ENCODE results near the gene FBXO44.

Gene FBXO44

DNA sequence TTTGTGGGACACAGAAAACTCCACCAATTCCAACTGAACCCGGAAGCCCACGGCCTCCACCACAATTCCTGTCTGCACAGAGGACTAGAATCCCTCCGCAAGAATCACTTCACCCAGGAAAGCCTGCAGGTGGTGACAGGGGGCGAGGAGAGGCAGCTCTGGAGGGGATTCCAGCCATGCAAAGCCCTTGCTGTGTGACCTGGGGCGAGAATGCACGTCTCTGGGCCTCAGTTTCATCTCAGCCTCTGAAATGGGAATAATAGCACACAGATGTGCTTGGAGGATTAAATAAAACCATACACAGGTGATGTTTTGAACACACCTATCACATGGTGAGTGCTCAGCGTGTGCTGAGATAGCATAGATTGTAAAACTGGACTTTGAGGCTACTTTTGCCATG lies 14.6 kb upstream of the FBXO44 start:
- DNase-seq = no peak

- no peak for DNase-seq
Observed at GRCh38 chr1:11640944-11641343, 13.7 kb upstream of the FBXO44 start.

DNA sequence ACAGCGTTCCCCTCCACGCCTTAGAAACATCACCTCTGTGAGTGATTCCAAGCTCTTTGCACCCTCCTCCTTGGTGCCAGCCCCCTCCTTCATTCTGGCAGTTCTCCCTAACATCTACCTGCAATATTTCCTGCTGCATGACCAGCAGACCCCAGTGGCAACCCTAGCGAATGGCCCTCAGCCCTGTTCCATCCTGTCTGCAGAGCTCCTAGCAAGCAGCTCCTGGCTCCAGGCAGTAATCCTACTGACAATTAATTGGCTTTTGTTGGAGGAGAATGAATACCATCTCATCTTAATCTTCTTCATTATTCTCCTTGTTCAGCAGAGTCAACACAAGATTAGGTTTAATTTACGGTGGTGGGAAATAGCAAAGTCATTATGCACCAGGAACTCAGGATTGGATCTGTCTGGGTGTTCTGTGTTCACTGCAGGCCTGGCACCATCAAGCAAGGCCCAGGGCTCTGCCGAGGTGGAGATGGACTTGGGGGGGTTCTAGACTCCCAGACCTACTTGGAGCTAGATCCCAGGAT lies 12.8 kb upstream of the FBXO44 start:
- DNase-seq = no peak

DNA sequence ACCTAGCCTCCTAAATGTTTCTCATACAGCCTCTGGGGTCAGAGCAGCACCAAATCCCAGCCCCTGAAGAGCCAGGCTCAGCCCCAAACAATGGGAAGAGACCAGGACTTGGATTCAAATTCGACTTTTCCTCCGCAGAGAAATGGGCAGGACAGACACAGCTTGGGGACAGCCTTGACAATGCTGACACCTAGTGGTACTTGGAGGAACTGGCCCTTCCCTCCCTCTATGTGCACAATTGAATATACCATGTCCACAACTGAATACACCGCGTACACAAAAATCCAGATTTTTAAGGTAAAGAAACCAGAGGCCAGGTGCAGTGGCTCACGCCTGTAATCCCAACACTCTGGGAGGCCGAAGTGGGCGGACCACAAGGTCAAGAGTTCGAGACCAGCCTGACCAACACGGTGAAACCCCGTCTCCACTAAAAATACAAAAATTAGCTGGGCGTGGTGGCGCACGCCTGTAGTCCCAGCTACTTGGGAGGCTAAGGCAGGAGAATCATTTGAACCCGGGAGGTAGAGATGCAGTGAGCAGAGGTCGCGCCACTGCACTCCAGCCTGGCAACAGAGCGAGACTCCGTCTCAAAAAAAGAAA lies 12.2 kb upstream of the FBXO44 start:
- peak; percentile 78 for DNase-seq

DNA sequence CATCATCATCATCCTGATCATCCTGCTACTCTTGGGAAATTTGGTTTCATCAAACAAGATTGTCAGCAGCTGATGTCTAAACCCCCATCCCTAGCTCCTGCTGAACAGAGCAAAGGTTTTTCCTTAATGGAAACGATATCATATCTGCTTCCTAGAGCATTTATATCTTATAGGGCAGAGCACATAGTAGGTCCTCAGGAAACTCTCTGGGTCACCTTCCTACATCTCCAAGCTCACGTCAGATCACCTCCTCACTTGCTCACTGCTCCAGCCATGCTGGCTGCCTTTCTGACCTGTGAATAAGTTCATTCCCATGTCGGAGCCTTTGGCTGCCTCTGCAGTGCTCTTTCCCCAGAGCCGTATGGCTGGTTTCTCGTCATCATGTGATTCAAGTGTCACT lies 10.9 kb upstream of the FBXO44 start:
- no peak for DNase-seq

- no peak for DNase-seq
Observed at GRCh38 chr1:11645270-11645669, 9.4 kb upstream of the FBXO44 start.

- peak; percentile 91 for DNase-seq
Observed at GRCh38 chr1:11645670-11646265, 8.9 kb upstream of the FBXO44 start.

DNA sequence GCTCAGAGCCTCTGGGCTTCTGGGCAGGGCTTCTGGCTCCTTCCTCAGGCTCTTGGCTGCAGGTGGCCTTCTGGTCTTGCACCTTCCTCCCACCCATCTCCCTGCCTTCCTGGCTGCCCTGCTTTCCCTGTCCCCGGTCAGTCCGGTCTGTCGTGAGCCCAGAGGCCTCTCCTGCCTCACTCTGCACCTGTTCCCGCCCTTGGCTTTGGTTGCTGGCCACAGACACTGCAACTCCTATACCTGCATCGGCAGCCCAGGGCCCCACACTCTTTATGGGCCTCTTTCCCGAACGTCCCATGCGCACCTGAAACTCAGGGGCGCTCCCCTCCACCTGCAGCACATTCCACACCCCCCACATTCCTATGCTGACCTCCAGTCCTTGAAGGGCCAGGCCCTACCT lies 8.4 kb upstream of the FBXO44 start:
- no peak for DNase-seq

DNA sequence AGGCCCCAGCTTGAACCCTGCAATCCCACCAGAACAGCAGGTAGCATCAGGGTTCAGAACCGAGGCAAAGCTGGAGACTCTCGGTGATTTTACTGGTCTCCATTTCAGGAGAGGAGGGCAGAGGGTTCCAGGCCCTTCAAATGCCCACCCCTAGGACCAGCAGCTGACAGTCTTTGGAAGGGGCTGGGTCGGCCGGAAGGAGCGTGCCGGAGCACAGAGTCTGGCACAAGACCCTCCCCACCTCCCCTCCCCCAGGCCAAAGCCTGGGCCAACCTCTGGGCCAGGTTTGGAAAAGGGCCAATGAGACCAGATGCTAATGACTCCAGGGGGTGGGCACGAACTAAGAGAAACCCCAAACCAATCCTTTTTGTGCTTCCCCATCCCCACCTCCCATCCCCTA lies 7.3 kb upstream of the FBXO44 start:
- DNase-seq = no peak

DNA sequence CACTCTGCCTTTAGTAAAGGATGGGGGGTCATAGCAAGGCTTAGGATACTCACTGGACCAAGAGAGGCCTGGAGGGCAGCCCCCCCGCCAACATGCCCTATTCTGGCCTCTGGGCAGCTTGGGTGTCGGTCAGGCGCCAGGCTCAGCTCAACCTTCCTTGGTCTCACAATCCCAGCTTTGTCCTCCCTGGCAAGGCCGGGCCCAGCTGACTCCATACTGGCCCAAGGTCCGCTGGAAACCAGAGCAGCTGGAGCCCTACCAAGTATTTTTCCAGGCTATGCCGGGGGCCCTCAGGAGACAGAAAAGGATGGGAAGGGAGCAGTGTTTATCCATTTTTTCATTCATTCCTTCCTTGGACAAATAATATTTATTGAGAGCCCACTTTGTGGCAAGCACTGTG lies 6.6 kb upstream of the FBXO44 start:
- DNase-seq = no peak

DNA sequence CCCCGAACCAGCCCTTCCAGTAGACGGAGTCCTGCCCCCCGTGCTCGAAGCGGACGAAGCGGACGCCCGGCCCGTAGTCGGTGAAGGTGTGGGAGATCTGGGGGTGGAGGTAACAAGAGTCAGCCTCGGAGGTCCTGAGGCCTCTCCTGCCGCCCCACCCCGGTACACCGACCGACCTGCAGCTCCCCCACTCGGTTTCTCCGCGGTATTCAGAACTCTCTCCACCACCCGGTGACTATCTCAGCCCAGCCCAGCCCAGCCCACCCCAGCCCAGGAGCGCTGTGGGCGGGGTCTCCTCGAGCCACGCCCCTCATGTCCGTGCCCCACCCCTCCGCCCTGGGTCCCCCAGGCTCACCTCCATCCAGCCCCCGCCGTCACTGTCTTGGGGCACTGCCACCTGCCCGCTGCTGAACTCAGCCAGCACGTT lies 5.9 kb upstream of the FBXO44 start:
- peak; percentile 66 for DNase-seq

DNA sequence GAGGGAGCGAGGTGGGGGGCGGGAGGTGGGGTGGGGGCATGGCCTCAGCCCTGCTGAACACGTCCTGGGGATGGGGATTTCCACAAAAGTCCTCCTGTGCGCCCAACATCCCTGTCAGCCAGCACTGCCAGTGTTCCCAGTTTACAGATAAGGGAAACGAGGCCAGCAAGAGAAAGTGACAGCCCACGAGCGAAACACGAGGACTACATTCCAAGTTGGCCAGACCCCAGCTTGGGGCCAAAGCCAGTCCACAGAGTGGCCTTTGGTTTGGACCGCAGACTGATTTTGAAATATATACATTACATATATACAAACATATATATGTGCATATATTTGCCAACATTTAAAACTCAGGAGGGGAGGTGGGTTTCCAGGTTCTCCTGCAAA lies 5.4 kb upstream of the FBXO44 start:
- DNase-seq = no peak

GRCh38 chr1:11649624-11650330 lies 4.9 kb upstream of the FBXO44 start:
- DNase-seq = peak; percentile 18

GRCh38 chr1:11650331-11650991 lies 4.2 kb upstream of the FBXO44 start:
- DNase-seq = peak; percentile 82

DNA sequence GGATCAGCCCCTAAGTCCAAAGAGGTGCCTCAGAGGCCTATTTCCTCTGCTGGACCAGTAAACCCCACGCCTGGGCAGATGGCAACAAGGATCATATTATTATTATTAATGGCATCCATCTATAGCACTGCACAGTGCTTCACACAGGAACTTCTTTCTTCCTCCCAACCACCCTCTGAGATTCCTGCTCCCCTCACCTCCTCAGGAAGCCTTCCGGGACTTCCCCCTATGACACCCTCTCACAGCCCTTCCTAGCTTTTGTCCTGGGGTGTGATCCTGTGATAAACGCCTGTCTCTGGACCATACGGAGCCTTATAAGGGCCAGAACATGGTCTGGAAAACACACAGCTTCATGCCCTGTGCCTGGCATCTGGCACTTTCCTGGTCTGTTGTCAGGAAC lies 3.7 kb upstream of the FBXO44 start:
- no peak for DNase-seq

- no peak for DNase-seq
Observed at GRCh38 chr1:11652203-11652780, 2.4 kb upstream of the FBXO44 start.

DNA sequence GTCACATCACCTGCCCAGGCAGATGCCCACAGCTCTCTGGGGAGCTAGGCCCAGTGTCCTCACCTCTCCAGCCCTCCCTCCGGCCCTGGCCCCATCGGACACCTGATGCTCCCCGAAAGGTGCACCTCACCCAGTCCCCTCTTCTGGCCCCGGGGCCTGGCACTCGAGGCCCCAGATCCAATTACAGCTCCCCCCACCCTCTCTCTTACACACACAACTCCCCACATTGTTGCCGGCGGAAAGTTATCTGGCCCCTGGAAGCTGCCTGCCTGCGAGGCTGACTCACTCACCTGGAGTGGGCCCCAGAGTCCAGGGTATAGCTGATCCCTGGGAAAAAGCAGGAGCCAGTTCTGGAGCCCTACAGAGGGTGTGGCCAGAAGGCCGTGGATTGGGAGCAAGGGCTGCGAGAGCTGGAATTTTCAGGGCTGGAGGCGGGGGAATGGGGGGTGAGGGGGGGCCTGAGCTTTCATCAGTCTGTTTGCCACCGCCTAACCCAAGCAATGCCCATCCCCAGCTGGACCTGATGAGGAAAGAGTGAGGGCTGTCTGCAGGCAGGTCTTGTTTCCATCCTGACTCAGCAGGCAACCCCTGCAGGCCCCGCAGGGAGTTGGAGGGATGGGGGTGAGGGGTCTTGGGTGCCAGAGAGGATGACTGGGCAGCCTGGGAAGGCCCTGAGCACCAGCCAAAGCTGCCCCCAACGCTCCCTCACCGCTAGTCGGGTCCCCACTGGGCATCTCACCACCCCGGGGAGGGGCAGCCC lies 1.4 kb upstream of the FBXO44 start:
- no peak for DNase-seq

DNA sequence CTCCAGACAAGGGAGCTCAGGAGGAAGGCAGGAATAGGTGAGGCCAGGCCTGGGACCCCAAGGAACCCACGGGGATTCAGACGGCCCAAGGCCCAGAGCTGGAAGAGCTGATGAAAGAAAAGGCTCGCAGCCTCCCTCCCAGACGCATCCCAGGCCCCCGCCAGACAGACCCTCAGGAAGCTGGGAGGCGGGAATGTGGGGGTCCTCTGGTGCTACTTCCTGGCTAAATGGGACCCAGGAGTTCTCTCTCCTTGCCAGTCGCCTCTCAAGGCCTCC lies 878 bp upstream of the FBXO44 start:
- DNase-seq = no peak

GRCh38 chr1:11654939-11655808 lies 497 bp downstream of the FBXO44 start:
- DNase-seq = peak; percentile 19

DNA sequence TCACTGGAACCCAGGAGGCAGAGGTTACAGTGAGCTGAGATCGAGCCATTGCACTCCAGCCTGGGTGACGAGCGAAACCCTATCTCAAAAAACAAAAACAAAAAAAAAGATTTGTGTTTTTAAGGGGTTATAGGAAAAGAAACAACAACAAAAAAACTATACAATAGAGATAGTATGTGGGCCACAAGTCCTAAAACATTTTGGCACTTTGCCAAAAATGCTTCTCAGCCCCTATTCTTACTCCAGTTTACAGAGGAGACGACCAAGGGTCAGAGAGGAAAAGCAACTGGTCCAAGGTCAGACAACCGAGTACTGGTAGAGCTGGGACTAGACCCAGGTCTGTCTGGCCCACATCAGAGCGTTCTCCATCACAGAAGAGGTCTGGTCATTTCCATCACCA lies 3.0 kb downstream of the FBXO44 start:
- no peak for DNase-seq

DNA sequence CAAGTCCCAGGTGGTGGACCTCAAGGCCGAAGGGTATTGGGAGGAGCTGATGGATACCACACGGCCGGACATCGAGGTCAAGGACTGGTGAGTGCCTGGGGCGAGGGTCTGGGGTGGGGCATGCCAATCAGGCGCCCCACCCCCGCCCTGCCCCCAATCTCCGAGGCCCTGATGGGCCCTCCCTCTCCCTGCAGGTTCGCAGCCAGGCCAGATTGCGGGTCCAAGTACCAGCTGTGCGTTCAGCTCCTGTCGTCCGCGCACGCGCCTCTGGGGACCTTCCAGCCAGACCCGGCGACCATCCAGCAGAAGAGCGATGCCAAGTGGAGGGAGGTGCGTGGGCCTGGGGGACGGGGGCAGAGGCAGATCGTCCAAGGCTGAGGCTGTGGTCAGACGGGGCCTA lies 3.9 kb downstream of the FBXO44 start:
- no peak for DNase-seq

GRCh38 chr1:11659748-11660147 lies 5.1 kb downstream of the FBXO44 start:
- DNase-seq = no peak

Measured in CD4-positive, alpha-beta T cell treated with Interleukin-17A for 4 hours (primary cell).